ENCODE data around the gene ARPC1B. TPM values are rescaled to one million over a fixed set of nuclear protein-coding genes. Genes with fewer than 3 reads are reported as not detected.

The ARPC1B gene
- total and polyA plus RNA-seq, 2 of the 8 experiments (the other 6 are each of a cell fraction or from before 2014, with no cell fraction given), result 64.5 to 115 TPM

DNA sequence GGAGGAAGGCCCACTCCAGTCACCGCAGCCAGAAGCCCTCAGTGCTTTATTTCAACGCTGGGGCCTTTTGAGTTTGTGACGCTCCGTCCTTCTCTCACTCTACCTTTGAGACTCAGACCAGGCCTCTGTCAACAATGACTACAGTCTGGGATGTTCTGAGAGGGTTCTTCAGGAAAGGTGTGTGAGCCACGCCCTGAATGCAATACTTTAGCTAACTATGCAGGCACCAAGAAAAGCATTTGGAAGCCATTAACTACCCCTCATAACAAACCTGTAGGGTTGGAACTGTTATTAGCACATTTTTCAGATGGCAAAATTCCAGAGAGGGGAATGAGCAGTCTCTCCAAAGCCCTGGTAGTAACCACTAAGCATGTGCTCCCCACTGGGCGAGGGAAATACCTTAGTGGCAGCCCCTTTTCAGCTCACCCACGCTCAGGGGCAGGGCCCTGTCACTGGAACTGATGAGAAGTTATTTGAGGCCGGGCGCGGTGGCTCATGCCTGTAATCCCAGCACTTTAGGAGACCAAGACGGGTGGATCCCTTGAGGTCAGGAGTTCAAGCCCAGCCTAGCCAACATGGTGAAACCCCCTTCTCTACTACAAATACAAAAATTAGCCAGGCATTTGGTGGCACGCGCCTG is 5.7 kb upstream of the ARPC1B start:
- Histone ChIP-seq H2AK5ac (ENCODE audit: low read depth, low read length) (no peak overlapping the region), H3K4me1 (replicated peaks in 1 of 4; ENCODE audit: control insufficient read depth in 3 of 4, insufficient read depth in 4 of 4, low read length in 3 of 4) (peaks cover 0 to 9% (median 5%) of the 10 kb centered on the region in 4 experiments; a peak in 6 of 7 replicates), H2BK120ac (replicated peaks; ENCODE audit: low read depth, low read length) (no peak overlapping the region), H4K5ac (ENCODE audit: insufficient read length, low read depth, low read length) (no peak overlapping the region), H3K4me2 (ENCODE audit: insufficient read depth in 1 of 2, low read depth in 2 of 2, low read length in 2 of 2) (no peak overlapping the region), H2BK5ac (ENCODE audit: low read depth, low read length) (no peak overlapping the region), H3K23me2 (ENCODE audit: low read depth, low read length) (0 out of 2 replicates have a peak, but pooled peaks cover 1% of the 10 kb centered on the region), H4K20me1 (replicated peaks in 1 of 2; ENCODE audit: control insufficient read depth in 1 of 2, insufficient read depth in 2 of 2, low read length in 2 of 2) (peaks cover 0 to 2% of the 10 kb centered on the region in 2 experiments), H2BK20ac (ENCODE audit: low read length) (no peak overlapping the region), H3K36me3 (ENCODE audit: control insufficient read depth in 2 of 4, insufficient read depth in 4 of 4, low read length in 3 of 4) (peaks cover 2 to 7% (median 4%) of the 10 kb centered on the region in 4 experiments; a peak in 6 of 8 replicates), H3K18ac (ENCODE audit: extremely low read depth, low read length) (no peak overlapping the region), H3K14ac (ENCODE audit: insufficient read length) (no peak overlapping the region), H3K27me3 (replicated peaks in 1 of 4; ENCODE audit: control insufficient read depth in 3 of 4, extremely low read depth in 1 of 4, insufficient read depth in 3 of 4, low read length in 3 of 4) (no peaks in the 10 kb centered on the region), H3K23ac (ENCODE audit: insufficient read length) (no peak overlapping the region), H3K4me3 (ENCODE audit: extremely low read depth in 1 of 4, insufficient read depth in 2 of 4, low read depth in 3 of 4, low read length in 4 of 4) (no peak overlapping the region), H3K9me3 (ENCODE audit: insufficient read depth in 2 of 2, low read depth in 1 of 2, low read length in 1 of 2) (no peaks in the 10 kb centered on the region), H2BK15ac (ENCODE audit: low read length) (no peak overlapping the region), H3K79me1 (ENCODE audit: low read depth, low read length) (no peaks in the 10 kb centered on the region), H2BK12ac (ENCODE audit: low read depth, low read length) (no peak overlapping the region), H2AFZ (ENCODE audit: low read length) (no peak overlapping the region), H3K9ac (replicated peaks in 1 of 4; ENCODE audit: extremely low read depth in 1 of 4, low read depth in 3 of 4, low read length in 3 of 4) (no peak overlapping the region), H3K4ac (replicated peaks; ENCODE audit: insufficient read length, low read depth, low read length) (no peak overlapping the region), H4K8ac (ENCODE audit: extremely low read depth, insufficient read depth, low read length) (no peak overlapping the region), H3K56ac (replicated peaks; ENCODE audit: insufficient read length, low read depth, low read length) (no peak overlapping the region), H3K79me2 (ENCODE audit: control insufficient read depth in 1 of 2, insufficient read depth in 2 of 2, low read length in 2 of 2) (no peaks in the 10 kb centered on the region), H3K27ac (ENCODE audit: low read depth, low read length) (no peak overlapping the region), H4K91ac (replicated peaks; ENCODE audit: insufficient read length, low read length) (no peak overlapping the region)
- ChIA-PET POLR2A (ENCODE audit: partially characterized antibody) (interaction anchor here (0.7 to 4.1 kb wide), 4 partner anchors 22 to 81 kb away, joined by 3 to 18 read pairs (median 7); partner anchors contain the start of genes BUD31 and PDAP1), CTCF (ENCODE audit: partially characterized antibody) (interaction anchor here (1.2 to 5.7 kb wide), 2 partner anchors 9 to 23 kb away, joined by 4 to 40 read pairs; no protein-coding TSS in a partner anchor)
- WGBS, 2 experiments (ENCODE audit: extremely low coverage in 1 of 2, insufficient coverage in 1 of 2, insufficient read length in 1 of 2, insufficient replicate concordance in 2 of 2, low coverage in 1 of 2, low lambda C conversion rate in 2 of 2, missing lambda C conversion rate in 1 of 2), result 90% methylated on average over 13 of the region's 13 CpGs; no CpG with 5 or more reads in 1 of the 2 experiments
- FAIRE-seq (no peak), DNase-seq (ENCODE audit: low read depth in 1 of 2, low spot score in 2 of 2) (no peak)
- TF ChIP-seq CEBPB (IDR thresholded peaks at IDR 0.05; ENCODE audit: low read depth, low read length) (no peak), TBP (IDR thresholded peaks at IDR 0.05; ENCODE audit: low read depth, low read length) (no peak), NRF1 (IDR thresholded peaks at IDR 0.05; ENCODE audit: low read depth, low read length) (no peak), TAF1 (IDR thresholded peaks at IDR 0.05; ENCODE audit: low read depth, low read length) (no peak), BRCA1 (IDR thresholded peaks at IDR 0.05; ENCODE audit: low read depth, low read length) (no peak), PHF8 (conservative IDR thresholded peaks at IDR 0.05; ENCODE audit: low read depth, low read length) (no peak)
- TF ChIP-seq, protein P1, sequence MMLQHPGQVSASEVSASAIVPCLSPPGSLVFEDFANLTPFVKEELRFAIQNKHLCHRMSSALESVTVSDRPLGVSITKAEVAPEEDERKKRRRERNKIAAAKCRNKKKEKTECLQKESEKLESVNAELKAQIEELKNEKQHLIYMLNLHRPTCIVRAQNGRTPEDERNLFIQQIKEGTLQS (IDR thresholded peaks at IDR 0.05; ENCODE audit: insufficient read depth, low read depth, low read length), result no peak
- TF ChIP-seq, protein P2, sequence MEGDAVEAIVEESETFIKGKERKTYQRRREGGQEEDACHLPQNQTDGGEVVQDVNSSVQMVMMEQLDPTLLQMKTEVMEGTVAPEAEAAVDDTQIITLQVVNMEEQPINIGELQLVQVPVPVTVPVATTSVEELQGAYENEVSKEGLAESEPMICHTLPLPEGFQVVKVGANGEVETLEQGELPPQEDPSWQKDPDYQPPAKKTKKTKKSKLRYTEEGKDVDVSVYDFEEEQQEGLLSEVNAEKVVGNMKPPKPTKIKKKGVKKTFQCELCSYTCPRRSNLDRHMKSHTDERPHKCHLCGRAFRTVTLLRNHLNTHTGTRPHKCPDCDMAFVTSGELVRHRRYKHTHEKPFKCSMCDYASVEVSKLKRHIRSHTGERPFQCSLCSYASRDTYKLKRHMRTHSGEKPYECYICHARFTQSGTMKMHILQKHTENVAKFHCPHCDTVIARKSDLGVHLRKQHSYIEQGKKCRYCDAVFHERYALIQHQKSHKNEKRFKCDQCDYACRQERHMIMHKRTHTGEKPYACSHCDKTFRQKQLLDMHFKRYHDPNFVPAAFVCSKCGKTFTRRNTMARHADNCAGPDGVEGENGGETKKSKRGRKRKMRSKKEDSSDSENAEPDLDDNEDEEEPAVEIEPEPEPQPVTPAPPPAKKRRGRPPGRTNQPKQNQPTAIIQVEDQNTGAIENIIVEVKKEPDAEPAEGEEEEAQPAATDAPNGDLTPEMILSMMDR (IDR thresholded peaks at IDR 0.05; ENCODE audit: control extremely low read depth in 1 of 3, insufficient read depth in 1 of 3, low read depth in 1 of 3, low read length in 3 of 3), result no peak

All from H1 (cell line).